NCI-H1417 (cell line): ENCODE measurements around the gene RPS19BP1.

Experiments used
- DNase-seq, 3 experiments: peaks; one replicate each; lab custom pipeline; 2025; lab: John Stamatoyannopoulos, UW

Gene RPS19BP1, protein sequence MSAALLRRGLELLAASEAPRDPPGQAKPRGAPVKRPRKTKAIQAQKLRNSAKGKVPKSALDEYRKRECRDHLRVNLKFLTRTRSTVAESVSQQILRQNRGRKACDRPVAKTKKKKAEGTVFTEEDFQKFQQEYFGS

DNA sequence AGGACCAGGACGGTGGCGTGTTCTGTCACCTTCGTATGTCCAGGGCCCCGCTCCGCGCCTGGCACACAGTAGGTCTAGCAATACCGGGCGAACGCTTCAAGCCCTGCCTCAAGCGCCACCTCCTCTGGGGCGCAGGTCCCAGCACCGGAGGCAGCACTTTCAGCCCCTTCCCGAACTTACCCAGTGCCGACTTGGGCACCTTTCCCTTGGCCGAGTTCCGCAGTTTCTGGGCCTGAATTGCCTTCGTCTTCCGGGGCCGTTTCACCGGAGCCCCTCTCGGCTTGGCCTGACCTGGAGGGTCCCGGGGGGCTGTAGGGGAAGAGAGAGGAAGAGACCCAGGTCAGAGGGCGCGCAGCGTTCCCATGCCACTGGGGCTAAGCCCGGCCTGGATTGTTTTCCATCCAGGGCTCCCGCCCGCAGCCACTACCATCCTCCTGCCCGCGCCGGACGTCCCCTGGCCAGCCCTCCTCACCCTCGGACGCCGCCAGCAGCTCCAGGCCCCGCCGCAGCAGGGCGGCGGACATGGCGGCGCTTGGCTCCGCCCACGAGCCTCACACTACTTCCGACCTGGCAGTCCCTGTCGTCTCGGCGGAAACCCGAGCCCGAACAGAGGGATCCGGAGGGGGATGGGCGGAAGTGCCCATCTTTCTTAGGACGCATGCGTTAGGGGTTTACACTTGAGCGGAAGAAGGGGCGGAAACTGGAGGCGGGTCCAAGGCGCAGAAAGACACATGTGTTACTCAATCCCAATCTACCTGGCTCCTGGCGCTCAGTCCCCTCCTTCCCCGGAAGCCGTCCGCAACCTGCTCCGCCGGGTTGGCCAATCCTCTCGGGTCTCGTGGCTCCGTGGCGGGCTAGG, at the start of gene RPS19BP1:
RPS19BP1 (minus strand) TSS at position 534 of the 859 bp plus-strand sequence; CDS start at position 524, 10 bp downstream.
- peak; percentile 97 to 99 (median 97) for DNase-seq

DNA sequence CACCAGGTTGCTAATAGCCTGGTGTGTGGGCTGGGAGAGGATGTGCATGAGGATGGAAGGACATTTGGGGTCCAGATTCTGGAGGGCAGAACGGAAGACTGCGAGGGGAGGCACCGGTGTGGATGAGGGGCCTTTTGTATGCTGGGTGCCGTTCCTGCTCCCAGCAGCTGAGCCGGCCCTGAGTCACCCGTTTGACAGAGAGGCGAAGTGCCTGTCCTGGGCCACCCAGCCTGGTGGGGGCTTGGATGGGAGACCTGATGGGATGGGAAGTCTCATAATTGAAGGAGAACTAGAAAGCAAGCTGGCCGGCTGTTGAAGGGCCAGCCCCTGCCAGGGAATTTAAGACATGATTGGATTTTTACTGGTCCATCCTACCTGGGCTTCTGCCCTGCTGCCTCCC, 48.8 kb upstream of the RPS19BP1 start:
- no peak for DNase-seq

DNA sequence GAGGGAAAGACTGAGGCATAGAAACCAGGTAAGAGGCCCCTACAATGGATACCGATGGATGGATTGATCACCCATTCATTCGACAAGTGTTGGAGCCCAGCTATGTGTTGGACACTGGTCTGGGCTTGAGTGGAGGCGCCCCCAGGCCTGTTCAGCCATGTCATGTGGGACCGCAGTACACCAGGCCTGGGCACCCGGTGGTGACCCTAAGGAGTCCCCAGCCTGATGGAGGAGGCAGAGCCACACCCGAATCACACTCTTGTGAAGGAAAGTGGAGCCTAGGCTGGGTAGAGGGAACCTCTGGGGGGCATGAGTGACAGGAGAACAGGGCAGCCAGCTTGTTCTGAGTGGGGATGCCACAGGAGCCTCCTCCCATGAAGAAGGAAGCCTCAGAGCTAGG, 48.2 kb upstream of the RPS19BP1 start:
- DNase-seq = no peak

DNA sequence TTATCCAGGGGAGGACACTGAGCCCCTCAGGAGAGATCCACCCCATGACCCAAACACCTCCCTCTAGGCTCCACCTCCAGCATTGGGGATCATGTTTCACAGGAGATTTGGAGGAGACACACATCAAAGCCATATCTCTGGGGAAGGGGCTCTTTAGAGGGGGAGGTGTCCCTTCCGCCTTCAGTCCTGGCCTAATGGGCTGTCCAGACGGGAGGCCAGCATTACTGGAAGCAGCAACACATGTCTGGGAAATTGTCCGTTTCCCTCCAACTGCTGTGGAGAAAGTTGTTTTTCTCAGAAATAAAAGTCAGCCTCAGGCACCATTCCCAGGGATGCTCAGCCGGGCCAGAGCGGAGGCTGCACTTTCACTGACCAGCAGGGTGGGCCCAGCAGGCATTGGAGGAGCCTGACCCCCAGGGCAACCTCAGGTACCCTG, 47.5 kb upstream of the RPS19BP1 start:
- no peak for DNase-seq

DNA sequence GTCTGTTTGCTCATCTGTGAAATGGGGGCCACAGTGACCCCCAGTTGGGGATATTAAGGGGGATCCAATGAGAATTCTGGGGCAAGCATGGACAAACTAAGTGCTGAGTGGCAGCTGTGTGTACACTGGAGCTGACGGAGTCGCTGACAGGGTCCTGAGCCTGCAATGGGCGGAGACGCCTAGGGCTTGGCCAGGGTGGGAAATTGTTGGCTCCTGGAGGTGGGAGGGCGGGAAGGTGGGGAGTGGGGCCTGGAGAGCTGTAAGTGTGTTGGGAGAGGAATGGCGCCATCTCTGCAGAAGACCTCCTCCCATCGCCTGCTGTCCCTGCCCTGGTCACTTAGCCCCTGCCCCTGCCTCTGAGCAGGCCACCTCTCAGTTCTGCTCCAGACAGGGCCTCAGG, 45.4 kb upstream of the RPS19BP1 start:
- no peak for DNase-seq

DNA sequence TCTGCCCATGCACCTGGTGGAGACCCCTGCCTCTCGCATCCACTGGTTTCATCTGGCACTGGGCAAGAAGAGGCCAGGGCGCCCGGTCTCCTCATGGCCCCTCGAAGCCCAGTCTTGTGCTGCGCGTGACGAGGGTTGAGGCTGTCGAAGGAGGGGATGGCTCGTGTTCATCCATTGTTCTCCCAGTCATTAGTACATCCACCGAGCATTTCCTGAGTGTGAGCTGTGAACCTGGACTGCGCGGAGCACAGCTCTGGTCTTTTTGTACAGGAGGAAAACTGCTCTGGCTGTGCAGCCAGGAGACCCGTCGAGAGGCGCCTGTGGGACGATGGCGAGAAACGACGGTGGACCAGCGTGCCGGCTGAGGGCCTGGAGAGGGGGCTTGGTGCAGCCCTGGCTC, 44.8 kb upstream of the RPS19BP1 start:
- no peak for DNase-seq

DNA sequence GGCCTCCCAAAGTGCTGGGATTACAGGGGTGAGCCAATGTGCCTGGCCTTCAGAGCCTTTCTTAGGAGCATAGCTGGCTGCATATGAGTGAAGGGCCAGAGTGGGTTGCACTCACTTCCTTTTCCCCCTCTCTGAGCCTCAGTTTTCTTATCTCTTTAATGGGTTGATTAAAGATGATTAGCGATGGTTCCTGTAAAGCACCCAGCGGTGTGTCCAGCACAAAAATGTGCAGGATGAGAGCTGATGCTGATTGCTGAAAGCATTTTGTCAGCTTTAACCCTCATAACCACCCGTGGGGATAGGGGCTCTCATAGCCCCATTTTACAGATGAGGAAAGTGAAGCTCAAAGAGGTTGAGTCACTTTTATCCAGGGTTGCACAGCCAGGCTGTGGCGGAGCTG, 43.5 kb upstream of the RPS19BP1 start:
- DNase-seq = no peak

DNA sequence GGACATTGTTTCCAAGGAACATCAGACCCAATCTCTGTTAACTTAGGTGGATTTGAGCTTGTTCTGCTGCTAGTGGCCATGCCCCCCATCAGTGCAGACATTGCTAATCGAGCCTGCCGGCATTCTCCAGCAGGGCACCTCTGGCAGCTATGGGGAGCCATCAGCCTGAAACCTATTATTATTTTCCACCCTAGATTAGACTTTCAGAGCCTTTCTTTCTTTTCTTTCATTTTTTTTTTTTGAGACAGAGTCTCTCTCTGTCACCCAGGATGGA, 42.9 kb upstream of the RPS19BP1 start:
- DNase-seq = no peak

DNA sequence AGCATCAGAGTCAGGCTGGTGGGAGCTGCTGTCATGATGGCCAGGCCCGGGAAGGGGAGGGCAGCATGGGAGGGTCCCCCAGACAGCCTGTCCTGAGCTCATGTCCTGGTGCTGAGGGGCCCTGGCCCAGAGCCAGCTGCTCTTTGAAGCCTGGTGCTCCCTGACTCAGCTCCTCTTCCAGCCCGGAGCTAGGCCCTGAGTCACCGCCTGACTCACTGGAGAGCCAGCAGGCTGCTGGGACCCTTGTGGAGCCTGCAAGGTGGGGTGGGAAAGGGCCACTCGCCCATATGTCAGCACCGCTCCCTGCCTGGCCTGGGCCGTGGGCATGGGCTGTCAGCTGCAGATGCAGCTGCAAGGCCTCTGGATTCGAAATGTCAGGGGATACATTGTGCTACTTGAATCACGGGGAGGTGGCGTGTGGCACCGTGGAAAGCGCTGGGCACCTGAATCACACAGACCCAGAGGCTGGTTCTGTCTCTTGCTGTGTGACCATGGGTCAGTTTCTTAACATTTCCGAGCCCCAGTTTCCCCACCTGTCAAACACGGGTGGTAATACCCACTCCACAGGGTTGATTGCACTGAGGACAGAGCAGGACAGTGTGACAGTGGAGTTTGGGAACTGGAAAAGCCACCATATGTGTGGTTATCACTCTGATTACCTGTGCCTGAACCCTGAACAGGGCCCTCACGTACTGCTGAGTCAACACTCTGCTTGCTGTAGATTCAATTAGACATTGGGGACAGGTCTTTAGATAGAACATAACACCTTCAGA, 42.4 kb upstream of the RPS19BP1 start:
- no peak for DNase-seq

DNA sequence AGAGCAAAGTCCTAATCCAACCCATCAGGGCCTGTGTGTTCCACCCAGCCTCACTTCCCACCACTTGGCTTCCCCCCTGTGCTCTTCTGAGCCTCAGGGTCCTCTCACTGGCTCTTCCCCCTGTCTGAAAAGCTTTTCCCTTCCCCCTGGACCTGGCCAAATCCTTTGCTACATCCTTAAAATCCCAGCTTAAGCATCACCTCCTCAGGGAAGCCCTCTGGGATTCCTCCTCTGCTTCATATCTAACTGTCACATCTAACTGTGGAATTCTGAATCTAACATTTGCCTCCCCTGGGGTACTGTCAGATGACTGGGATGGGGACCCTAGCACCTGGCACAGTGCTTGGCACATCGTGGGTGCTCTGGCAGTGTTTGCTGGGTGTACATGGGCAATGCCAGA, 39.0 kb upstream of the RPS19BP1 start:
- DNase-seq = no peak

DNA sequence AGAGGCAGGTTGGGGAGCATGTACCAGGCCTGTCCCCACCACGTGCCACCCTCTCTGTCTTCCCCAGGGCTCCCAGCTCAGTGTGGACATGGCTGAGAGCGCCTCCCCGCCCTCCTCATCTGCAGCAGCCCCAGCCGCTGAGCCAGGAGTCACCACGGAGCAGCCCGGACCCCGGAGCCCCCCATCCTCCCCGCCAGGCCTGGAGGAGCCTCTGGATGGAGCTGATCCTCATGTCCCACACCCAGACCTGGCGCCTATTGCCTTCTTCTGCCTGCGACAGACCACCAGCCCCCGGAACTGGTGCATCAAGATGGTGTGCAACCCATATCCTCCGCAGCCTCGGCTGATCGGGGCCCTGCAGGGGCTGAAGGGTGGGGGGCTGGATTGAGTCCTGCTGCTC, 38.1 kb upstream of the RPS19BP1 start, which contains the start of gene CACNA1I:
CACNA1I (plus strand) TSS at position 89 of the 400 bp plus-strand sequence; CDS start at position 89, 0 bp downstream.
- DNase-seq = no peak

DNA sequence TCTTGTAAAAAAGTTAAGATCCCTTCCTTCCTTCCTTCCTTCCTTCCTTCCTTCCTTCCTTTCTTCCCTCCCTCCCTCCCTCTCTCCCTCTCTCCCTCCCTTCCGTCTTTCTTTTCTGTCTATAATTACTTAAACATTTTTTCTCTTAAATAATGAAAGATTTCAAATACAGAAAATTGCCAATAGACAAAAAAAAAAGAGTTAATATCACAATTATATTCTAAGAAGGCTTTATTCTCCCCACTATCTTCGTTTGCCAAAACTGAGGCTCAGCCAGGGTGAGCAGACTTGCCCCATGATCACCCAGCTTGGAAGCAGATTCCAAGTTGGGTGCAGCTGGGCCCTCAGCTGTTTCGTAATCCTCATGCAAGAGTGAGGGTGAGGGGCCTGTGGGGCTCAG, 37.7 kb upstream of the RPS19BP1 start:
- DNase-seq = no peak

DNA sequence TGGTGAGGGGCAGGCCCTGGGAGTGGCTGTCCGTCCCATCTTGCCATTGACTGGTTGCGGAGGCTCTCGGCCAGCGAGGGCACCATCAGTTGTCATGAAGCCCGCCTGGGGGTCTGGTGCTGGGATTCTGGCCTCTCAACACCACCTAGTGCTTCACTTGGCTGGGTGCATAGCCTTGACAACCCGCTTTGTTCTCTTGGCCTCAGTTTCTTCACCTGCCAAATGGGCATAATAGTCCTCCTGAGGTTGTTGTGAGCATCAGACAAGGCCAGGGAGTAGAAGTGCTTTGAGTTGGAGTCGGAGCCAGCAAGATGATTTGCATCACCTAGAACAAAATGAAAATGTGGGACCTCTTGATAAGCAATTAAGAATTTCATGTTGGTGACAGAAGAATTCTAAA, 36.5 kb upstream of the RPS19BP1 start:
- no peak for DNase-seq

DNA sequence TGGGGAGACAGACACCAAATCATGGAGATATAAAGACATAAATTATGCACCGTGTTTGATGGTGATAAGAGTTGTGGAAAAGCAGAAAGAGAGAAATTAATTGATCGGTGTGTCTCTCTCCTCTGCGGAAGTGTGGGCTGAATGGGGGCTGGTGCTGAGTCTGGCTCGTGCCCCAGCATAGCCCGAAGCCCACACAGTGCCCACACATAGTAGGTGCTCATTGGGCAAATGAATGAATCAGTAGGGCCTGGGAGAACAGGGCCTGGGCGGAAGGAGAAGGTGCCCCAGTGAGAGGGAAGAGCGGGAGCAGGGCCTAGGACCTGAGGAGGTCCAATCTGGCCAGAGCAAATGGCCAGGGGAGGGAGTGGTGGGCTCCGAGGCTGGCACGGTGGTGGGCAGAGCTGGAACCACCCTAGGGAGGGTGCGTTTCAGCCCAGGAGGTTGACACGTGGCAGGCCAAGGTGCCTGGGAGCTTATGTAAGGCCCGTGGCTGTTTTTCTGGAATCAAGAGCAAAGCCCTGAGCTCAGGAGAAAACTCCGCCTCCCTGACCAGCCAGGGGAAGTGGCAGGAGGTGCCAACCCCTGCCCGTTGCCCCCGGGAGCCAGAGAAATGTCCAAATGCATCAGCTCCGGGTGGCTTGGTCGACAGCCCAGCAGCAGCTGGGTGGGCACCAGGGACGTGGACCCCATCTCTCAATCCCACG, 35.9 kb upstream of the RPS19BP1 start:
- DNase-seq = no peak

DNA sequence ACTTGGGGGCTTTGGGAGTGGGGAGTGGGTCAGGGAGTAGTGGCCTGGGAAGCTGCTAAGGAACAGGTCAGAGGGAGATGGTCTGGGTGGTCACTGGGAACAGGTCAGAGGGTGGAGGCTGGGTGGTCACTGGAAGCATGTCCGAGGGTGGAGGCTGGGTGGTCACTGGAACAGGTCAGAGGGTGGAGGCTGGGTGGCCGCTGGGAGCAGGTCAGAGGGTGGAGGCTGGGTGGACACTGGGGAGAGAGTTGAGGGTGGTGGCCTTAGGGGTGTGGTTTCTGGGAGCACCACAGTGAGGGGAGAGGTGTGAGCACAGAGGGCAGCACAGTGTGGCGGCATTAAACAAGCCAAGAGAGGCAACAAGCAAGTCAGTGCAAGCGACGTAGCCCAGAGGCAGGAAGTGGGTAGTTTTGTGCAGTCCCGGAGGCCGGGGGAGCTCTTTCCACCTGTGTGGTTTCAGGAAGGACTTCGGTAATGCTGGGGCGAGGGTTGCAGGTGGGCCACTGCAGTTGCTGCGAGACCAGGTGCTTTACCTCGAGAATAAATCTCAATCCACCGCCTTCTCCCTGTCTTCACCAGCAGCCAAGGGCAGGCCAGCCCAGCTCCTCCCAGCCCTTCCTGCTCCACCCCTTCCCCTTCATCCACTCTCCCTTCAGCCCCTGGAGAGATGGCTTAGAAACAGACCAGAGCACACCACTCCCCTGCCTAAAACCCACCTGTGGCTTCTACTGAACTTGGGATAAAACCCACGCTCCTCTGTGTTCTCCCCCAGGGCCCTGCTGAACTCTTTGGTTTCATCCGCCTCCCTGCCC, 34.8 kb upstream of the RPS19BP1 start:
- DNase-seq = peak in 1 of 3 experiments; percentile 8

DNA sequence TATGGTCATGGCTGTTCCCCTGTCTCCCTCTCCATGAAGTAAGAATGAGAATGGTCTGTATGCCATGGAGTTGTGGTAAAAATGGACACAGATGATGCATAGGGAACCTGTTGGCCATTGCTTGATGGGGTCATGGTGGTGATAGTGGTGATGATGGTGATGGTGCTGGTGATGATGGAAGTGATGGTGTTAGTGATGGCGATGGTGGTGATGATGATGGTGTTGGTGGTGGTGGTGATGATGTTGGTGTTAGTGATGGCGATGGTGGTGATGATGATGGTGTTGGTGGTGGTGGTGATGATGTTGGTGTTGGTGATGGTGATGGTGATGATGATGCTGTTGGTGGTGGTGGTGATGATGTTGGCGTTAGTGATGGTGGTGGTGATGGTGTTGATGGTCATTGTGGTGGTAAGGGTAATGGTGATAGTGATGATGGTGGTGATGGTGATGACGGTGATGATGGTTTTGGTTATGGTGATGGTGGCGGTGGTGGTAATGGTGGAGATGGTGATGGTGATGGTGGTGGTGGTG, 32.9 kb upstream of the RPS19BP1 start:
- DNase-seq = no peak

DNA sequence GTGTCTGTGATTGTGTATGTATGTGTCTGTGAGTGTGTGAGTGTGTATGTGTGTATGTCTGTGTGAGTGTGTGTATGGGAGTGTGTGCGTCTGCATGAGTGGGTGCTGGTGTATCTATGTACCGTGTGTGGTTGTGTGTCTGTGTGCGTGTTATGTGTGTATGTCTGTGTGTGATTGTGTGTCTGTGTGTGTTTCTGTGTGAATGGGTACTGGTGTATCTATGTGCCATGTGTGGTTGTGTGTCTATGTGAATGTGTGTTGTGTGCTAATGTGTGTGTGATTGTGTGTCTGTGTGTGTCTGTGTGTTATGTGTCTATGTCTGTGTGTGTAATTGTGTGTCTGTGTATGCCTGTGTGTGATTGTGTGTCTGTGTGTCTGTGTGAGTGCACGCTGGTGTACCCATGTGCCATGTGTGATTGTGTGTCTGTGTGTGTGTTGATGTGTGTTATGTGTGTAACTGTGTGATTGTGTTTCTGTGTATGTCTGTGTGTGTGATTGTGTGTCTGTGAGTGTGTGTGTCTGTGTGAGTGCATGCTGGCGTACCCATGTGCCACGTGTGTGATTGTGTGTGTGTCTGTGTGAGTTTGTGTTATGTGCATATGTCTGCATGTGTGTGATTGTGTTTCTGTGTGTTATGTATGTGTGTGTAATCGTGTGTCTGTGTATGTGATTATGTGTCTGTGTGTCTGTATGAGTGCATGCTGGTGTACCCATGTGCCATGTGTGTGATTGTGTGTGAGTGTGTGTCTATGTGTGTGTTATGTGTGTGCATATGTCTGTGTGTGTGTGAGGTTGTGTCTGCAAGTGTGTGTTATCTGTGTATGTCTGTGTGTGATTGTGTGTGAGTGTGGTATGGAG, 31.3 kb upstream of the RPS19BP1 start:
- no peak for DNase-seq

DNA sequence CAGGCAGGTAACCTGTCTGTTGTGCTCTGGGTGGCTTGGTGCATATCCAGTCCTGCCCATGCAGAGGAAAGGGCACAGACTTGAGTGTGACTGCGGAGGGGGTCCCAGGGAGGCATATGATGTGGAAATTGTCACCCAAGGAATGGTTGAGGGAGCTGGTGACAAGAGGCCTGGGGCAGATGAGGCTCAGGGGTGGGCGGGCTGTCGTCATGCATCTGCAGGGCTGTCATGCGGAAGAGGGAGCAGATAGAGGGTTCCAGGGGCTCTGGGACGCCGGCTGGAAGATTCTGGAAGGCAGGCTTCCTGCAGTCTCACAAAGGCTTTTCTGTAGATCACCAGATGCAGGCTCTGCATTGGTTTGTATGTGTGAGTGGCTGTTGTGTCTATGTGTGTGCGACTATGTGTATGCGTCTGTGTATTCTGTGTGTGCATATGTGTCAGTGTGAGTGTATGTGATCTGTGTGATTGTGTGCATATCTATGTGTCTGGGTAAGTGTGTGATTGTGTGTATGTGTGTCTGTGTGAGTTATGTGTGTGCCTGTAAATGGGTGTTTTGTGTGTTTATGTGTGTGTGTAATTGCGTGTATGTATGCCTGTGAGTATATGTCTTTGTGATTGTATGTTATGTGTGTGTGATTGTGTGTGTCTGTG, 30.4 kb upstream of the RPS19BP1 start:
- DNase-seq = no peak

DNA sequence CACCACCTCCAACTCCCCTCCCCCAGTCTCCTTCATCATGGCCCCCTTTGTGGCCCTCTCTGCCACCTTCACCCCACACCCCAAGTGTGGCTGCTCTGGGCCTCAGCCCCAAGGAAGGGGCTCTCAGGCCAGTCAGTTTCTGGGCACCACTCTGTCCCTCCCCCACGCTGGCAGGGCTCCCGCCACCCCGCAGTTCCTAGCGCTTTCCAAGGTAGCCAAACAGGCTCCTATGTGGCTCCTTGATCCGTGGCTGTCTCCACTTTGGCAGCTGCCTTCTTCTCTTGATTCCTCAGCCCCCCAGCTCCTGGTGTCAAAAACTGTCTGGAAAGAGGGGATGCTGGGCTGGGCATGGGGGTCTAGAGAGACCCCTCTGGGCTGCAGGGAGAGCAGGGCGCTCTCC, 27.6 kb upstream of the RPS19BP1 start:
- no peak for DNase-seq
